Smooth muscle cell (in vitro differentiated cells): ENCODE measurements around the gene ZNF487. TPM values are rescaled to one million over a fixed set of nuclear protein-coding genes. Genes with fewer than 3 reads are reported as not detected.

ENCODE experiments used
- DNase-seq: peaks from one replicate; lab custom pipeline; 2025; ENCODE audit not compliant: unreplicated experiment; lab: John Stamatoyannopoulos, UW
- H2AFZ ChIP-seq: fragments of 200-600 bp; sonication (generic); 2 replicates; pipeline ENCODE4 v1.6.0; 2016; ENCODE audit warnings: antibody characterized with exemption, low read depth, mild to moderate bottlenecking
- H3F3A ChIP-seq: fragments of 200-600 bp; sonication (generic); 2 replicates; pipeline ENCODE4 v1.6.0; 2017; ENCODE audit warnings: antibody characterized with exemption, low read depth
- H3K27ac ChIP-seq: fragments of 200-600 bp; sonication (generic); 2 replicates; pipeline ENCODE4 v1.5.1; 2016; ENCODE audit warnings: low read depth, mild to moderate bottlenecking
- H3K27me3 ChIP-seq: fragments of 200-600 bp; sonication (generic); 2 replicates; pipeline ENCODE4 v1.6.1; 2016; ENCODE audit warnings: low read depth, mild to moderate bottlenecking
- H3K36me3 ChIP-seq: fragments of 200-600 bp; sonication (generic); 2 replicates; pipeline ENCODE4 v1.5.1; 2016; ENCODE audit warnings: low read depth
- H3K4me1 ChIP-seq: fragments of 200-600 bp; sonication (generic); 2 replicates; pipeline ENCODE4 v1.5.1; 2016; ENCODE audit warnings: low read depth
- H3K4me2 ChIP-seq: fragments of 200-600 bp; sonication (generic); 2 replicates; pipeline ENCODE4 v1.6.0; 2016; ENCODE audit warnings: mild to moderate bottlenecking
- H3K4me3 ChIP-seq: fragments of 200-600 bp; sonication (generic); 2 replicates; pipeline ENCODE4 v1.5.1; 2016; ENCODE audit warnings: mild to moderate bottlenecking
- H3K79me2 ChIP-seq: fragments of 200-600 bp; sonication (generic); 2 replicates; pipeline ENCODE4 v1.6.0; 2016; ENCODE audit warnings: low read depth, mild to moderate bottlenecking
- H3K9ac ChIP-seq: fragments of 200-600 bp; sonication (generic); 2 replicates; pipeline ENCODE4 v1.6.0; 2016; ENCODE audit warnings: low read depth
- H3K9me3 ChIP-seq: fragments of 200-600 bp; sonication (generic); replicated peaks from 2 replicates; pipeline ENCODE4 v1.5.1; 2016; ENCODE audit warnings: low read depth
- H4K20me1 ChIP-seq: fragments of 200-600 bp; sonication (generic); 2 replicates; pipeline ENCODE4 v1.6.0; 2016; ENCODE audit warnings: low read depth
- WGBS: methylation state at CpG from one replicate; pipeline ENCODE4 v1.1.7; 2016; ENCODE audit warnings: low lambda C conversion rate; 5-methylcytosine and 5-hydroxymethylcytosine counted together
- polyA plus RNA-seq: library from polyadenylated mRNA; unstranded; fragments of >200 nt; fragmentation: Nextera tagmentation; extraction: Ambion mirVana; gene quantifications from 2 replicates; pipeline ENCODE4 v1.2.1, GENCODE V29; 2016
- small RNA-seq: library from RNA; depleted of rRNA; stranded (forward); fragments of <200 nt; gene quantifications from one replicate; pipeline ENCODE3, GENCODE V24; 2014
- total RNA-seq: library from RNA; depleted of rRNA; stranded (reverse); fragments of >200 nt; gene quantifications from 2 replicates; pipeline ENCODE4 v1.2.3, GENCODE V29; 2014
- TF ChIP-seq, protein P1 (sequence below): fragments of 200-600 bp; sonication (generic); IDR thresholded peaks from 2 replicates; pipeline ENCODE4 v1.5.1; 2017; ENCODE audit warnings: borderline replicate concordance, mild to moderate bottlenecking, antibody characterized with exemption; ENCODE audit not compliant: insufficient read depth, poor library complexity, severe bottlenecking

Gene ZNF487
- total and polyA plus RNA-seq, 2 experiments from 2014 or later: 5.1 to 9.6 TPM

- TF ChIP-seq, protein P1, sequence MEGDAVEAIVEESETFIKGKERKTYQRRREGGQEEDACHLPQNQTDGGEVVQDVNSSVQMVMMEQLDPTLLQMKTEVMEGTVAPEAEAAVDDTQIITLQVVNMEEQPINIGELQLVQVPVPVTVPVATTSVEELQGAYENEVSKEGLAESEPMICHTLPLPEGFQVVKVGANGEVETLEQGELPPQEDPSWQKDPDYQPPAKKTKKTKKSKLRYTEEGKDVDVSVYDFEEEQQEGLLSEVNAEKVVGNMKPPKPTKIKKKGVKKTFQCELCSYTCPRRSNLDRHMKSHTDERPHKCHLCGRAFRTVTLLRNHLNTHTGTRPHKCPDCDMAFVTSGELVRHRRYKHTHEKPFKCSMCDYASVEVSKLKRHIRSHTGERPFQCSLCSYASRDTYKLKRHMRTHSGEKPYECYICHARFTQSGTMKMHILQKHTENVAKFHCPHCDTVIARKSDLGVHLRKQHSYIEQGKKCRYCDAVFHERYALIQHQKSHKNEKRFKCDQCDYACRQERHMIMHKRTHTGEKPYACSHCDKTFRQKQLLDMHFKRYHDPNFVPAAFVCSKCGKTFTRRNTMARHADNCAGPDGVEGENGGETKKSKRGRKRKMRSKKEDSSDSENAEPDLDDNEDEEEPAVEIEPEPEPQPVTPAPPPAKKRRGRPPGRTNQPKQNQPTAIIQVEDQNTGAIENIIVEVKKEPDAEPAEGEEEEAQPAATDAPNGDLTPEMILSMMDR: no peak
- no peak overlapping the region for H2AFZ ChIP-seq
- H3K9me3 ChIP-seq: peaks cover 33% of the 10 kb centered on the region
Observed at GRCh38 chr10:43524434-43525247, 87.7 kb downstream of the ZNF487 start.

More at GRCh38 chr10:43524434-43525247, 87.7 kb downstream of the ZNF487 start:
- Histone ChIP-seq H3K36me3 (no peaks in the 10 kb centered on the region), H3K27ac (no peak overlapping the region), H3K4me3 (no peak overlapping the region), H3K4me1 (no peaks in the 10 kb centered on the region), H4K20me1 (no peaks in the 10 kb centered on the region), H3K9ac (no peak overlapping the region), H3K27me3 (no peaks in the 10 kb centered on the region), H3K79me2 (no peaks in the 10 kb centered on the region), H3K4me2 (no peak overlapping the region), H3F3A (no peaks in the 10 kb centered on the region)
- no peak for DNase-seq
- 75% methylated on average over 1 of the region's 1 CpG for WGBS

Small RNA genes lying within 50 kb of the gene (small RNA-seq; reads per million reads assigned to genes)
- gene RNU7-193P (not detected), gene SNORD3J (not detected)

Other genes with a start within 250 kb of the ZNF487 start
- gene RASGEF1A, start 170.0 kb upstream of the ZNF487 start, total RNA-seq: 5.9 and 8.9 TPM in 2 replicates
- gene RASGEF1A, start 170.0 kb upstream of the ZNF487 start, polyA plus RNA-seq: 7.7 and 7.9 TPM in 2 replicates
- not detected in 2 replicates for gene FXYD4, start 65.5 kb upstream of the ZNF487 start, total RNA-seq
- not detected in 2 replicates for gene FXYD4, start 65.5 kb upstream of the ZNF487 start, polyA plus RNA-seq
- gene HNRNPF, start 27.9 kb upstream of the ZNF487 start, total RNA-seq: 112 and 119 TPM in 2 replicates
- gene HNRNPF, start 27.9 kb upstream of the ZNF487 start, polyA plus RNA-seq: 71.9 and 83.9 TPM in 2 replicates
- 4.5 and 5.4 TPM in 2 replicates for gene ZNF239, start 137.5 kb downstream of the ZNF487 start, total RNA-seq
- 1.9 and 2.6 TPM in 2 replicates for gene ZNF239, start 137.5 kb downstream of the ZNF487 start, polyA plus RNA-seq
- 1.4 and 2.9 TPM in 2 replicates for gene ZNF485, start 169.3 kb downstream of the ZNF487 start, total RNA-seq
- 1.8 and 2.9 TPM in 2 replicates for gene ZNF485, start 169.3 kb downstream of the ZNF487 start, polyA plus RNA-seq
- gene ZNF32, start 211.8 kb downstream of the ZNF487 start, total RNA-seq: 26.6 and 40.6 TPM in 2 replicates
- gene ZNF32, start 211.8 kb downstream of the ZNF487 start, polyA plus RNA-seq: 30.9 and 36.3 TPM in 2 replicates